Neural cell (in vitro differentiated cells): ENCODE results near the gene TOP2B. TPM values are rescaled to one million over a fixed set of nuclear protein-coding genes. Genes with fewer than 3 reads are reported as not detected.

Source experiments
- H2AFZ ChIP-seq: fragments of 200-600, 300-800 bp; sonication (generic), shearing (Covaris generic); 2 replicates; pipeline ENCODE4 v1.6.0; 2014; ENCODE audit warnings: low read depth, mild to moderate bottlenecking, antibody characterized with exemption, low read length, moderate library complexity
- H3F3A ChIP-seq: fragments of 200-600 bp; shearing (Covaris generic); 2 replicates; pipeline ENCODE4 v1.6.1; 2016; ENCODE audit warnings: mild to moderate bottlenecking, moderate library complexity, mixed read lengths, antibody characterized with exemption, low read length; ENCODE audit not compliant: insufficient read depth, poor library complexity, severe bottlenecking
- H3K27ac ChIP-seq: fragments of 200-600, 300-800 bp; sonication (generic), shearing (Covaris generic); 2 replicates; pipeline ENCODE4 v1.5.1; 2014; ENCODE audit warnings: mild to moderate bottlenecking, low read length, moderate library complexity
- H3K27me3 ChIP-seq: fragments of 300-800, 200-600 bp; sonication (generic), shearing (Covaris generic); 2 replicates; pipeline ENCODE4 v1.6.0; 2014; ENCODE audit warnings: mild to moderate bottlenecking, low read depth, low read length, moderate library complexity; ENCODE audit not compliant: insufficient read depth
- H3K36me3 ChIP-seq: fragments of 300-800, 200-600 bp; sonication (generic), shearing (Covaris generic); 2 replicates; pipeline ENCODE4 v1.5.1; 2014; ENCODE audit warnings: mild to moderate bottlenecking, antibody characterized with exemption, low read length, moderate library complexity; ENCODE audit not compliant: insufficient read depth
- H3K4me2 ChIP-seq: fragments of 300-800, 200-600 bp; sonication (generic), shearing (Covaris generic); 2 replicates; pipeline ENCODE4 v1.6.0; 2014; ENCODE audit warnings: mild to moderate bottlenecking, low read length
- H3K4me3 ChIP-seq: fragments of 300-800, 200-600 bp; sonication (generic), shearing (Covaris generic); 2 replicates; pipeline ENCODE4 v1.5.1; 2014; ENCODE audit warnings: mild to moderate bottlenecking, low read length, moderate library complexity
- H3K79me2 ChIP-seq: fragments of 200-600 bp; shearing (Covaris generic); replicated peaks from 2 replicates; pipeline ENCODE4 v1.6.0; 2014; ENCODE audit warnings: mild to moderate bottlenecking, low read length, moderate library complexity; ENCODE audit not compliant: insufficient read depth
- H3K9ac ChIP-seq: fragments of 300-800, 200-600 bp; sonication (generic), shearing (Covaris generic); 2 replicates; pipeline ENCODE4 v1.6.1; 2016; ENCODE audit warnings: mild to moderate bottlenecking, low read length, mixed read lengths
- H3K9me2 ChIP-seq: fragments of 200-600 bp; shearing (Covaris generic); 2 replicates; pipeline ENCODE4 v1.6.1; 2016; ENCODE audit warnings: mild to moderate bottlenecking, low read length, mixed read lengths; ENCODE audit not compliant: insufficient read depth
- H3K9me3 ChIP-seq: fragments of 200-600, 300-800 bp; sonication (generic), shearing (Covaris generic); 2 replicates; pipeline ENCODE4 v1.6.1; 2016; ENCODE audit warnings: mild to moderate bottlenecking, mixed run types, low read length, moderate library complexity, mixed read lengths
- H4K20me1 ChIP-seq: fragments of 200-600 bp; shearing (Covaris generic); 2 replicates; pipeline ENCODE4 v1.6.1; 2016; ENCODE audit warnings: mild to moderate bottlenecking, mixed run types; ENCODE audit not compliant: insufficient read depth
- CTCF ChIP-seq: fragments of 450-650 bp; IDR thresholded peaks from 2 replicates; pipeline ENCODE4 v1.5.1; 2014; ENCODE audit warnings: antibody characterized with exemption, mild to moderate bottlenecking, moderate library complexity; ENCODE audit not compliant: poor library complexity, severe bottlenecking
- EP300 ChIP-seq: fragments of 450-650 bp; conservative IDR thresholded peaks from 2 replicates; pipeline ENCODE4 v1.6.1; 2014; ENCODE audit warnings: antibody characterized with exemption, mild to moderate bottlenecking, moderate library complexity; ENCODE audit not compliant: poor library complexity, severe bottlenecking
- EZH2 ChIP-seq: fragments of 200-600, 300-800 bp; shearing (Covaris generic), sonication (generic); IDR thresholded peaks from 2 replicates; pipeline ENCODE4 v1.6.1; 2014; ENCODE audit warnings: antibody characterized with exemption, low read length, borderline replicate concordance, mild to moderate bottlenecking; ENCODE audit not compliant: insufficient read depth, poor library complexity, severe bottlenecking
- MXI1 ChIP-seq: fragments of 450-650 bp; conservative IDR thresholded peaks from 2 replicates; pipeline ENCODE4 v1.6.1; 2014; ENCODE audit warnings: antibody characterized with exemption, mild to moderate bottlenecking; ENCODE audit not compliant: poor library complexity, severe bottlenecking
- POLR2AphosphoS5 ChIP-seq: IDR thresholded peaks from 2 replicates; pipeline ENCODE4 v1.6.1; 2012
- RAD21 ChIP-seq: fragments of 450-650 bp; conservative IDR thresholded peaks from 2 replicates; pipeline ENCODE4 v1.6.1; 2014; ENCODE audit warnings: antibody characterized with exemption, mild to moderate bottlenecking, moderate library complexity
- REST ChIP-seq: IDR thresholded peaks from 2 replicates; pipeline ENCODE4 v1.6.1; 2012; ENCODE audit warnings: borderline replicate concordance
- SMC3 ChIP-seq: fragments of 450-650 bp; conservative IDR thresholded peaks from 2 replicates; pipeline ENCODE4 v1.6.1; 2014; ENCODE audit warnings: antibody characterized with exemption, mild to moderate bottlenecking, moderate library complexity; ENCODE audit not compliant: poor library complexity
- TAF1 ChIP-seq: IDR thresholded peaks from 2 replicates; pipeline ENCODE4 v1.6.1; 2012; ENCODE audit warnings: low read depth
- polyA plus RNA-seq: library from polyadenylated mRNA; depleted of rRNA; stranded (reverse); fragments of >200 nt; gene quantifications from 2 replicates; pipeline ENCODE4 v1.2.3, GENCODE V29; 2014

TOP2B gene
- polyA plus RNA-seq, 1 donor from 2014 or later = 440 TPM

DNA sequence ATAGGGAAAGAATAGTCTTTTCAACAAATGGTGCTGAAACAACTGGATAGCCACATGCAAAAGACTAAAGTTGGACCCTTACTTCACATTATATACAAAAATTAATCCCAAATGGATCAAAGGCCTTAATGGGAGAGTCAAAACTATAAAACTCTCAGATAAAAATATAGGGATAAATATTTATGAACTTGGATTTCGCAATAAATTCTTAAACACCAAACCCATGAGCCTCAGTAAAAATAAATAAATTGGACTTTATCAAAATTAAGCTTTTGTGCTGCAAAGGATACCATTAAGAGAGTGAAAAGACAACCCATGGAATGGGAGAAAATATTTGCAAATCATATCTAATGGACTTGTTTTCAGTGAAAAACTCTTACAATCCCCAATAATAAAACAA is 18.7 kb upstream of the TOP2B start:
- Histone ChIP-seq H3K9me3 (no peaks in the 10 kb centered on the region), H3K4me3 (no peak overlapping the region), H3K9me2 (no peaks in the 10 kb centered on the region), H2AFZ (no peak overlapping the region), H3K36me3 (no peaks in the 10 kb centered on the region), H3K4me2 (no peak overlapping the region), H4K20me1 (no peaks in the 10 kb centered on the region), H3K9ac (no peak overlapping the region), H3K27me3 (no peaks in the 10 kb centered on the region), H3K79me2 (no peaks in the 10 kb centered on the region), H3F3A (no peaks in the 10 kb centered on the region), H3K27ac (no peak overlapping the region)
- TF ChIP-seq RAD21 (no peak), POLR2AphosphoS5 (no peak), SMC3 (no peak), CTCF (no peak), EP300 (no peak), REST (no peak), EZH2 (no peak), TAF1 (no peak), MXI1 (no peak)

DNA sequence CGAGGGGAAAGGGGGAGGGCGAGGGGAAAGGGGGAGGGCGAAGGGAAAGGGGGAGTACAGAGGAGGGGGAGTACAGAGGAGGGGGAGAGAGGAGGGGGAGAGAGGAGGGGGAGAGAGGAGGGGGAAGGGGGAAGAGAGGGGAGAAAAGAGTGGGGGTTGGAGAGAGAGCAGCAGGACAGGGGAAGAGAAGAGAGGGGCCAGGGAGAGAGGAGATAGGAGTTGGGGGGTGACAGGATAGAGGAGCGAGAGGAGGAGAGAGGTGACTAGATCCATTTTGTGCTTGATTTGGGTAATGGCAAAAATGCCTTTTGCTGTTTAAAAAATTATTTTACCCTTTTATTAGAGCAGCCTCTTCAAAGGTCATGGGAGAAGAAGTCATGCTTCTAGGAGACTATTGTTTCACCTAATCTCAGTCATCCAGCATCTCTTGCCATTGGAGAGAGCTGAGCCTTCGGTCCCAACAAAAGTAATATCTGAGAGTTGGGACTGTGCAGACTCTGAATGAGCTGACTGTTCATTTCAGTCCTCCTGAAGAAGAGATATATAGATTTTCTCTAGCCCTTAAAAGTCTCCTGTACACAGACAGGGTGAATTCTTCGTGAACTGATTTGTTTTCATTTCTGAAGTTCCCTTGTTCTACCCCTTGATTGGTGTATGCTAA is 15.1 kb upstream of the TOP2B start:
- Histone ChIP-seq H3K27ac (no peak overlapping the region), H3K9ac (no peak overlapping the region), H3K9me2 (no peaks in the 10 kb centered on the region)

More for the DNA sequence above, 15.1 kb upstream of the TOP2B start:
- Histone ChIP-seq H3F3A (no peaks in the 10 kb centered on the region), H3K9me3 (no peaks in the 10 kb centered on the region), H3K79me2 (no peaks in the 10 kb centered on the region), H3K27me3 (no peaks in the 10 kb centered on the region), H3K4me3 (no peak overlapping the region), H2AFZ (no peak overlapping the region), H3K4me2 (no peak overlapping the region), H3K36me3 (no peaks in the 10 kb centered on the region), H4K20me1 (no peaks in the 10 kb centered on the region)
- TF ChIP-seq CTCF (no peak), MXI1 (no peak)
